Measurements from ENCODE around the gene ENDOV.

ENDOV gene

GRCh38 chr17:80377798-80378197 lies 37.2 kb upstream of the ENDOV start:
- H3K4me3 ChIP-seq (ENCODE audit: insufficient read depth, low read depth, low read length) = no peak overlapping the region
- H3K9me3 ChIP-seq (ENCODE audit: control insufficient read depth, low read length) = no peaks in the 10 kb centered on the region
- 93 to 95% methylated on average over 9 of the region's 9 CpGs for WGBS, 2 experiments
- H3K4me1 ChIP-seq (ENCODE audit: control insufficient read depth, insufficient read depth, low read length) = no peaks in the 10 kb centered on the region
- H3K27ac ChIP-seq (ENCODE audit: insufficient read depth, low read depth, low read length, poor library complexity, severe bottlenecking) = no peak overlapping the region
- no peaks in the 10 kb centered on the region for H3K36me3 ChIP-seq (ENCODE audit: control insufficient read depth, insufficient read depth, low read length)
- no peaks in the 10 kb centered on the region for H3K27me3 ChIP-seq (ENCODE audit: control insufficient read depth, insufficient read depth, low read length, poor library complexity, severe bottlenecking)

- WGBS, 2 experiments = 95 to 97% methylated on average over 9 of the region's 9 CpGs
Observed at GRCh38 chr17:80379348-80379747, 35.6 kb upstream of the ENDOV start.

DNA sequence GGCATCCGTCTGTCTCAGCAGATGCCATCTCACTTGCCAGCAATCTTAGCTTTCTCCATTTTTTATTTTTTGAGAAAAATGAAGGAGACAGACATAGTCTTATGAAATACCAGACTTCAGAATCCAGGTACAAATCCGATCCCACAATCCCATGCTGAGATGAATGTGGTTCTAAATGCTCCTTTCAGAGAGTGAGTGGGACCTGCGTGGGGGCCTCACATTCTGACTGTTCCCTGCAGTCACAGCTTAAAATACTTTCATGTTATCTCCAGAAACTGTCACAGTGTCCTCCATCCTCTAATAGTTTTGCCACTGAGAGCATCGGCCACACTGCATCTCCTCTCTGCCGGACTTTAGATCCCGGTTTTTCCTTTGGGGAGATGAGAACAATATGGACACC lies 34.9 kb upstream of the ENDOV start:
- Histone ChIP-seq H3K4me1 (ENCODE audit: control insufficient read depth, insufficient read depth, low read length) (no peaks in the 10 kb centered on the region), H3K27me3 (ENCODE audit: control insufficient read depth, insufficient read depth, low read length, poor library complexity, severe bottlenecking) (no peaks in the 10 kb centered on the region), H3K27ac (ENCODE audit: insufficient read depth, low read depth, low read length, poor library complexity, severe bottlenecking) (no peak overlapping the region), H3K4me3 (ENCODE audit: insufficient read depth, low read depth, low read length) (no peak overlapping the region), H3K9me3 (ENCODE audit: control insufficient read depth, low read length) (no peaks in the 10 kb centered on the region), H3K36me3 (ENCODE audit: control insufficient read depth, insufficient read depth, low read length) (no peaks in the 10 kb centered on the region)
- WGBS, 2 experiments = 91 to 95% methylated on average over 6 of the region's 6 CpGs

More at GRCh38 chr17:80379348-80379747, 35.6 kb upstream of the ENDOV start:
- no peak overlapping the region for H3K27ac ChIP-seq (ENCODE audit: insufficient read depth, low read depth, low read length, poor library complexity, severe bottlenecking)
- no peaks in the 10 kb centered on the region for H3K9me3 ChIP-seq (ENCODE audit: control insufficient read depth, low read length)
- no peaks in the 10 kb centered on the region for H3K36me3 ChIP-seq (ENCODE audit: control insufficient read depth, insufficient read depth, low read length)
- H3K4me3 ChIP-seq (ENCODE audit: insufficient read depth, low read depth, low read length) = no peak overlapping the region
- H3K4me1 ChIP-seq (ENCODE audit: control insufficient read depth, insufficient read depth, low read length) = no peaks in the 10 kb centered on the region
- no peaks in the 10 kb centered on the region for H3K27me3 ChIP-seq (ENCODE audit: control insufficient read depth, insufficient read depth, low read length, poor library complexity, severe bottlenecking)

DNA sequence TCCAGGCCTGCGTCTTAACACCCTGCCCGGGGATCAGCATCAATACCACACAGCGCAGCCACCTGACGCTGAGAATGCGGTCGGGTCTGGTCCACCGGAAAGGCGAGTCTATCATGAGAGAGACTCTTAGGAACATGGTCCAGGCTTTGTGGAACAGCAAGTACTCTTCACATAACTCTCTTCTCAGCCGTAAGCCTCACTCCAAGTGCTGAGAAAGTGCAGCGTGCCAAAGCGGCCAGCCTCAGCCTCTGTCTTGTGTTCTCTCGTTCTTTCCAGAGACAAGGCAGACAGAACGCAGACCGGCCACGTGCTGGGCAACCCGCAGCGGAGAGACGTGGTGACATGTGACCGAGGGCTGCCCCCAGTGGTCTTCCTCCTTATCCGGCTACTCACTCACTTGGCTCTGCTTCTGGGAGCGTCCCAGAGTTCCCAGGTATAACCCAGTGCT lies 34.4 kb upstream of the ENDOV start:
- H3K27me3 ChIP-seq (ENCODE audit: control insufficient read depth, insufficient read depth, low read length, poor library complexity, severe bottlenecking) = no peaks in the 10 kb centered on the region
- H3K36me3 ChIP-seq (ENCODE audit: control insufficient read depth, insufficient read depth, low read length) = no peaks in the 10 kb centered on the region
- no peaks in the 10 kb centered on the region for H3K4me1 ChIP-seq (ENCODE audit: control insufficient read depth, insufficient read depth, low read length)
- no peak overlapping the region for H3K4me3 ChIP-seq (ENCODE audit: insufficient read depth, low read depth, low read length)
- WGBS, 2 experiments = 91 to 92% methylated on average over 21 of the region's 21 CpGs
- H3K9me3 ChIP-seq (ENCODE audit: control insufficient read depth, low read length) = no peaks in the 10 kb centered on the region
- no peak overlapping the region for H3K27ac ChIP-seq (ENCODE audit: insufficient read depth, low read depth, low read length, poor library complexity, severe bottlenecking)

GRCh38 chr17:80381416-80381923 lies 33.5 kb upstream of the ENDOV start:
- no peak overlapping the region for H3K27ac ChIP-seq (ENCODE audit: insufficient read depth, low read depth, low read length, poor library complexity, severe bottlenecking)
- H3K27me3 ChIP-seq (ENCODE audit: control insufficient read depth, insufficient read depth, low read length, poor library complexity, severe bottlenecking) = no peaks in the 10 kb centered on the region
- H3K36me3 ChIP-seq (ENCODE audit: control insufficient read depth, insufficient read depth, low read length) = no peaks in the 10 kb centered on the region
- no peak overlapping the region for H3K4me3 ChIP-seq (ENCODE audit: insufficient read depth, low read depth, low read length)
- 95 to 96% methylated on average over 18 of the region's 18 CpGs for WGBS, 2 experiments
- no peaks in the 10 kb centered on the region for H3K4me1 ChIP-seq (ENCODE audit: control insufficient read depth, insufficient read depth, low read length)
- no peaks in the 10 kb centered on the region for H3K9me3 ChIP-seq (ENCODE audit: control insufficient read depth, low read length)

DNA sequence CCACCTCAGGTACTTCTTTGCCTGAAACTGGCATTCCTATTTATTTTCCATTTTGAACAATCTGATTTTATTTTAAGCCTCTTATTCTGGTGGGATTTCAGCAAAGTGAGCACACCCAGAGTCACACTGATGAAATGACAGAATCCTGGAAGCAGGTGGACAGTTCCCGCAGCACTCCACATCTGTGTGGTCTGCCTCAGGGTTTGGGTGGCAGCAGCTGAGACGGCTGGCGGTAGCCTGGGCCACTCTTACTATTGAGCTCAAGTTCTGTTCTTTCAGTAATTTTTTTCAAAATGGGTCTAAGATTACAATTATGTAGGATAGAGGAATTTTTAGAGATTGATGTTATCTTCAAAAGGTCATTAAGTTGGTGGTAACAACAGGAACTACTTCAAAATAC lies 32.5 kb upstream of the ENDOV start:
- no peaks in the 10 kb centered on the region for H3K9me3 ChIP-seq (ENCODE audit: control insufficient read depth, low read length)
- no peaks in the 10 kb centered on the region for H3K27me3 ChIP-seq (ENCODE audit: control insufficient read depth, insufficient read depth, low read length, poor library complexity, severe bottlenecking)
- no peak overlapping the region for H3K4me3 ChIP-seq (ENCODE audit: insufficient read depth, low read depth, low read length)
- no peaks in the 10 kb centered on the region for H3K4me1 ChIP-seq (ENCODE audit: control insufficient read depth, insufficient read depth, low read length)
- no peak overlapping the region for H3K27ac ChIP-seq (ENCODE audit: insufficient read depth, low read depth, low read length, poor library complexity, severe bottlenecking)
- no peaks in the 10 kb centered on the region for H3K36me3 ChIP-seq (ENCODE audit: control insufficient read depth, insufficient read depth, low read length)
- 92 to 93% methylated on average over 3 of the region's 3 CpGs for WGBS, 2 experiments

DNA sequence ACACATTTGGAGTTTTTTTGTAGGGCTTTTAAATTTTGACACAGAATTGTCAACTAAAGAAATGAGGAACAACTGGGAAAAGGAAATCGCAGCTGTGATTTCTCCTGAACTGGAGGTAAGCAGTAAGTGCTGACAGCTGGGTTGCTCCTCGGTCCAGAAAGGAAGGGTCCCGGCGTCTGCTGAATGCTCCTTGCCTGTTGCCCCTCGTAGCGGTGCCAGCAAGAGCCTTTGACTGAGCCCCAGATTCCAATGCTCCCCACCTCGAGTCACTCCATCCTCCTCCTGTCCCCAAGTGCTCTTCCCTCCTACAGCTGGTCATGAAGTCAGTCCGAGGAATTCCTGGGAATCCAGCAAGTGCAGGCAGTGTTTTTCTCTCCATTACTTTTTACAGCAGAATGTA lies 32.0 kb upstream of the ENDOV start:
- H3K9me3 ChIP-seq (ENCODE audit: control insufficient read depth, low read length) = no peaks in the 10 kb centered on the region
- WGBS, 2 experiments = 93 to 95% methylated on average over 8 of the region's 8 CpGs
- H3K36me3 ChIP-seq (ENCODE audit: control insufficient read depth, insufficient read depth, low read length) = no peaks in the 10 kb centered on the region
- H3K27me3 ChIP-seq (ENCODE audit: control insufficient read depth, insufficient read depth, low read length, poor library complexity, severe bottlenecking) = no peaks in the 10 kb centered on the region
- H3K4me1 ChIP-seq (ENCODE audit: control insufficient read depth, insufficient read depth, low read length) = no peaks in the 10 kb centered on the region
- H3K4me3 ChIP-seq (ENCODE audit: insufficient read depth, low read depth, low read length) = no peak overlapping the region
- H3K27ac ChIP-seq (ENCODE audit: insufficient read depth, low read depth, low read length, poor library complexity, severe bottlenecking) = no peak overlapping the region

GRCh38 chr17:80384078-80384960 lies 30.6 kb upstream of the ENDOV start:
- no peaks in the 10 kb centered on the region for H3K27me3 ChIP-seq (ENCODE audit: control insufficient read depth, insufficient read depth, low read length, poor library complexity, severe bottlenecking)
- H3K36me3 ChIP-seq (ENCODE audit: control insufficient read depth, insufficient read depth, low read length) = no peaks in the 10 kb centered on the region
- H3K27ac ChIP-seq (ENCODE audit: insufficient read depth, low read depth, low read length, poor library complexity, severe bottlenecking) = no peak overlapping the region
- H3K4me1 ChIP-seq (ENCODE audit: control insufficient read depth, insufficient read depth, low read length) = no peaks in the 10 kb centered on the region
- no peaks in the 10 kb centered on the region for H3K9me3 ChIP-seq (ENCODE audit: control insufficient read depth, low read length)
- WGBS, 2 experiments = 91 to 92% methylated on average over 23 to 24 of the region's 24 CpGs
- no peak overlapping the region for H3K4me3 ChIP-seq (ENCODE audit: insufficient read depth, low read depth, low read length)

DNA sequence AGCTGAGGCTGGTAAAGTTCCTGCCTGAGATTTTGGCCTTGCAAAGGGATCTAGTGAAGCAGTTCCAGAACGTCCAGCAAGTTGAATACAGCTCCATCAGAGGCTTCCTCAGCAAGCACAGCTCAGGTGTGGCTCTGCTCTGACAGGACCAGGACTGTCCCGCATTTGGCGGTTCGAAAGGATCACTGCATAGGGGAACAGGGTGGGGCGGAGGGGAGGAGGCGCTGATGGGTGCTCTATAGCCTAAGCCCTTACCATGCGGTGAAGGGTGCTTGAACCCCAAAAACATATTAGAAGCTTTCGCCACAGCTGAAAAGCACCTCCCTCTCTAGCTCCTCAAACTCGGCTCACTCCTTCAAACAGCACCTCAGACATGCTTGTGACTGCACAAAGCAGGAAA lies 29.9 kb upstream of the ENDOV start:
- WGBS, 2 experiments = 94 to 96% methylated on average over 9 of the region's 9 CpGs
- H3K4me3 ChIP-seq (ENCODE audit: insufficient read depth, low read depth, low read length) = no peak overlapping the region
- no peaks in the 10 kb centered on the region for H3K9me3 ChIP-seq (ENCODE audit: control insufficient read depth, low read length)
- H3K27me3 ChIP-seq (ENCODE audit: control insufficient read depth, insufficient read depth, low read length, poor library complexity, severe bottlenecking) = no peaks in the 10 kb centered on the region
- no peaks in the 10 kb centered on the region for H3K36me3 ChIP-seq (ENCODE audit: control insufficient read depth, insufficient read depth, low read length)
- no peak overlapping the region for H3K27ac ChIP-seq (ENCODE audit: insufficient read depth, low read depth, low read length, poor library complexity, severe bottlenecking)
- no peaks in the 10 kb centered on the region for H3K4me1 ChIP-seq (ENCODE audit: control insufficient read depth, insufficient read depth, low read length)

GRCh38 chr17:80386341-80386740 lies 28.6 kb upstream of the ENDOV start:
- Histone ChIP-seq H3K4me1 (ENCODE audit: control insufficient read depth, insufficient read depth, low read length) (no peaks in the 10 kb centered on the region), H3K27me3 (ENCODE audit: control insufficient read depth, insufficient read depth, low read length, poor library complexity, severe bottlenecking) (no peaks in the 10 kb centered on the region), H3K36me3 (ENCODE audit: control insufficient read depth, insufficient read depth, low read length) (no peaks in the 10 kb centered on the region), H3K27ac (ENCODE audit: insufficient read depth, low read depth, low read length, poor library complexity, severe bottlenecking) (no peak overlapping the region), H3K4me3 (ENCODE audit: insufficient read depth, low read depth, low read length) (no peak overlapping the region), H3K9me3 (ENCODE audit: control insufficient read depth, low read length) (no peaks in the 10 kb centered on the region)
- WGBS, 2 experiments = 95 to 96% methylated on average over 14 of the region's 14 CpGs
